Cardiac muscle cell (in vitro differentiated cells and primary cell): ENCODE measurements around the gene MAP3K6. TPM values are rescaled to one million over a fixed set of nuclear protein-coding genes. Genes with fewer than 3 reads are reported as not detected.

Source experiments
- DNase-seq, 2 donors: peaks; one replicate each; pipeline versions ENCODE4 v3.0.0 to v3.0.0-alpha.2; 2010 to 2017; ENCODE audit warnings: low read depth in 1 of 2, low spot score in 1 of 2
- H3K27ac ChIP-seq: fragments of 200-600 bp; sonication (generic); 2 replicates; pipeline ENCODE4 v1.5.1; 2016
- H3K27me3 ChIP-seq: fragments of 200-600 bp; sonication (generic); 2 replicates; pipeline ENCODE4 v1.6.0; 2016; ENCODE audit warnings: control low read depth
- H3K36me3 ChIP-seq: fragments of 200-600 bp; sonication (generic); 2 replicates; pipeline ENCODE4 v1.5.1; 2016; ENCODE audit warnings: control low read depth
- H3K4me1 ChIP-seq: fragments of 200-600 bp; sonication (generic); 2 replicates; pipeline ENCODE4 v1.8.1; 2017; ENCODE audit warnings: low read depth, mild to moderate bottlenecking, mixed run types
- H3K4me3 ChIP-seq: fragments of 200-600 bp; sonication (generic); 2 replicates; pipeline ENCODE4 v1.5.1; 2016; ENCODE audit warnings: mild to moderate bottlenecking
- H3K9me3 ChIP-seq: fragments of 200-600 bp; sonication (generic); 2 replicates; pipeline ENCODE4 v1.5.1; 2017; ENCODE audit warnings: low read depth, mild to moderate bottlenecking, control low read depth
- polyA plus RNA-seq: library from polyadenylated mRNA; unstranded; fragments of >200 nt; fragmentation: Nextera tagmentation; extraction: Ambion mirVana; gene quantifications from 2 replicates; pipeline ENCODE4 v1.2.1, GENCODE V29; 2016
- total RNA-seq: library from RNA; depleted of rRNA; stranded (reverse); fragments of >200 nt; gene quantifications from 2 replicates; pipeline ENCODE4 v1.2.3, GENCODE V29; 2016
- TF ChIP-seq, protein P1 (sequence below): IDR thresholded peaks from 2 replicates; pipeline ENCODE4 v1.5.1; 2012; ENCODE audit warnings: low read depth, mild to moderate bottlenecking, low read length

MAP3K6 gene
- total and polyA plus RNA-seq, 2 experiments from 2014 or later = 13.6 to 17.8 TPM

DNA sequence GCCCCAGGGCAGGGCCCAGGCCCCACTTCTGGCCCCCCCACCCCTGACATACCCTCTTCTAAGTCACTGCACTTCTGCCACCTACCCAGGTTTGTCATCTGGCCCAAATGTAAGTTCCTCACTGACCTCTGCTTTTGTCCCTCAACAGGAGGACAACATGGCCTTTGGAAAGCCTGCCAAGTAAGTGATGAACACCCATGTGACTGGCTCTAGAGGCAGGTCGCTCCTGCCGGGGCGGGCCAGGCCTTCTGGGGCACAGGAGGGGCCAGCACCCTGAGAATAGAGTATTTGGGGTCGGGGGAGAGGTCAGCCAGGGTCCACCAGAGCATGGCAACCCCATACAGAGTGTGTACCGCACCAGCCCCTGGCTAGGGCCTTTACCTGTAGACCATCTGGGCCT lies 34.8 kb downstream of the MAP3K6 start:
- TF ChIP-seq, protein P1, sequence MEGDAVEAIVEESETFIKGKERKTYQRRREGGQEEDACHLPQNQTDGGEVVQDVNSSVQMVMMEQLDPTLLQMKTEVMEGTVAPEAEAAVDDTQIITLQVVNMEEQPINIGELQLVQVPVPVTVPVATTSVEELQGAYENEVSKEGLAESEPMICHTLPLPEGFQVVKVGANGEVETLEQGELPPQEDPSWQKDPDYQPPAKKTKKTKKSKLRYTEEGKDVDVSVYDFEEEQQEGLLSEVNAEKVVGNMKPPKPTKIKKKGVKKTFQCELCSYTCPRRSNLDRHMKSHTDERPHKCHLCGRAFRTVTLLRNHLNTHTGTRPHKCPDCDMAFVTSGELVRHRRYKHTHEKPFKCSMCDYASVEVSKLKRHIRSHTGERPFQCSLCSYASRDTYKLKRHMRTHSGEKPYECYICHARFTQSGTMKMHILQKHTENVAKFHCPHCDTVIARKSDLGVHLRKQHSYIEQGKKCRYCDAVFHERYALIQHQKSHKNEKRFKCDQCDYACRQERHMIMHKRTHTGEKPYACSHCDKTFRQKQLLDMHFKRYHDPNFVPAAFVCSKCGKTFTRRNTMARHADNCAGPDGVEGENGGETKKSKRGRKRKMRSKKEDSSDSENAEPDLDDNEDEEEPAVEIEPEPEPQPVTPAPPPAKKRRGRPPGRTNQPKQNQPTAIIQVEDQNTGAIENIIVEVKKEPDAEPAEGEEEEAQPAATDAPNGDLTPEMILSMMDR = no peak
- H3K27me3 ChIP-seq = no peaks in the 10 kb centered on the region
- DNase-seq = no peak
- H3K4me3 ChIP-seq = no peak overlapping the region
- no peaks in the 10 kb centered on the region for H3K4me1 ChIP-seq
- H3K36me3 ChIP-seq = no peaks in the 10 kb centered on the region
- H3K9me3 ChIP-seq = no peaks in the 10 kb centered on the region
- H3K27ac ChIP-seq = peak overlapping the region; percentile 29

DNA sequence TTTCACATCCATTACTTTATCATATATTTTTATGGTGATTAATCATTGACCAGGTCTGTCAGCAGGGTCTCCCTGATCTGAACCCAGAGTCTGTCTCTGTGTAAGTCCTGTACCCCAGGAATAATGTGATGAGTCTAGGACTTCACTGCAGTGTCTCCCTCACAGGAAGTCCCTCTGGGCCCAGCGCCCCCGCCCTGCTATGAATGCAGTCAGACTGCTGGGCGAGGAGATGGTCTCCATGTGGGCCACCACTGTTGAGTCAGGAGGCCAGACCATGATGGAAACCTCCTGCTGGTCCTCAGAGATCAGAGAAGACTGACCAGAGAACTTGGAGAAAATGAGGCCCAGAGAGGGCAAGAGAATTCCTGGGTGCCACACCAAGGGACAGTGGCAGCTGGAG lies 35.3 kb downstream of the MAP3K6 start:
- Histone ChIP-seq H3K4me3 (no peak overlapping the region), H3K27me3 (no peaks in the 10 kb centered on the region), H3K4me1 (no peaks in the 10 kb centered on the region), H3K9me3 (no peaks in the 10 kb centered on the region), H3K27ac (no peak overlapping the region), H3K36me3 (no peaks in the 10 kb centered on the region)
- no peak for DNase-seq
- TF ChIP-seq, protein P1 = no peak

DNA sequence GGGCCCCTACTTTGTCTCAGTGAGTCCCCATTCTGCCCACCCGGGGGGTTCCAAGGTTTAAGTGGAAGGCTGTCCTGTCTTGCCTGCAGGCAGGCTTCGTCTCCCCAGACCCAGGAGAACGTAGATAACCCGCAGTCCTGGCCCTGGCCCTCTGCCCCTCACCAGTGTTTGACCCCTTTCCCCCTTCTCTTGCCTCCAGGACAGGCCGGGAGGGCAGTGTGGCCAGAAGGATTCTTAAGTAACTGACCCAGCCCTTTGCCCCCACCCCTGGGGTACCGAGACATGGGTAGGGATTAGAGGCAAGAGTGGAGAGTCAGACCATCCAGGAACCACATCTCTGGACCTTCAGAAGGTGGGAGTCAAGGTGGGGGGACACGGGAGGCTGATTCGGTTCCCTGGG lies 36.0 kb downstream of the MAP3K6 start:
- Histone ChIP-seq H3K27ac (no peak overlapping the region), H3K27me3 (no peaks in the 10 kb centered on the region), H3K4me3 (no peak overlapping the region), H3K4me1 (no peaks in the 10 kb centered on the region), H3K36me3 (no peaks in the 10 kb centered on the region), H3K9me3 (no peaks in the 10 kb centered on the region)
- TF ChIP-seq, protein P1 = no peak
- DNase-seq = no peak

DNA sequence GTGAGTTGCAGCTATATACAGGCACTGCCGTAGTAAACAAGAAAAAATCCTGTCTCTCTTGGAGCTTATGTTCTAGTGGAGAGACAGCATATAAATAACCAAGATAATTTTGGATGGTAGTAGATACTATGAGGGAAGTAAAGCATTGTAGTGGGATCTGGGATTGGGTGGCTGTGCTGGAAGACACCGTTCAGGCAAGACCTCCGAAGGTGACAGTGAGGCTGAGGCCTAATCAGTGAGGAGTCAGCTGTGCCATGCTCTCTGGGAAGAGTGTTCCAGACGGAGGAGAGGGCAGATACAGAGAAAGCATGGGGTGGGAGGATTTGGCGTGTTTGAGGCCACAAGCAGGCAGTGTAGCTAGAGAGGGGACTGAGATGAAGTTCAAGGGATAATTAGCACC lies 38.8 kb downstream of the MAP3K6 start:
- H3K9me3 ChIP-seq = no peaks in the 10 kb centered on the region
- no peak overlapping the region for H3K4me3 ChIP-seq
- H3K27ac ChIP-seq = no peak overlapping the region
- H3K4me1 ChIP-seq = peaks cover 4% of the 10 kb centered on the region
- H3K36me3 ChIP-seq = no peaks in the 10 kb centered on the region
- DNase-seq = no peak
- H3K27me3 ChIP-seq = no peaks in the 10 kb centered on the region
- TF ChIP-seq, protein P1 = no peak

DNA sequence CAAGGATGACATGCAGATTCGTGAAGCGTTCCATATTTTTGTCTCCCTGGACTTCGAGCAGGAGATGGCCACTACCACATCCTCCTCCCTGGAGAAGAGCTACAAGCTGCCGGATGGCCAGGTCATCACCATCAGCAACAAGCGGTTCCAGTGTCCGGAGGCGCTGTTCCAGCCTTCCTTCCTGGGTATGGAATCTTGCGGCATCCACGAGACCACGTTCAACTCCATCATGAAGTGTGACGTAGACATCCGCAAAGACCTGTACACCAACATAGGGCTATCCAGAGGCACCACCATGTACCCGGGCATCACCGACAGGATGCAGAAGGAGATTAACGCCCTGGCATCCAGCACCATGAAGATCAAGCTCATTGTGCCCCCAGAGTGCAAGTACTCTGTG lies 41.5 kb downstream of the MAP3K6 start:
- Histone ChIP-seq H3K36me3 (no peaks in the 10 kb centered on the region), H3K9me3 (no peaks in the 10 kb centered on the region), H3K27me3 (no peaks in the 10 kb centered on the region), H3K4me3 (no peak overlapping the region), H3K4me1 (peaks cover 5% of the 10 kb centered on the region), H3K27ac (peak overlapping the region; percentile 62)
- TF ChIP-seq, protein P1 = no peak
- no peak for DNase-seq
